Psoas muscle (tissue), 8 donors: ENCODE results near the gene GJC2. TPM values are rescaled to one million over a fixed set of nuclear protein-coding genes. Genes with fewer than 3 reads are reported as not detected.

Experiments
- ATAC-seq, 4 donors: fragments of 200-7000 bp; cut with Tn5 transposase; one replicate each; pipeline ENCODE4 v1.9.1; 2020; ENCODE audit warnings: moderate library complexity in 3 of 4, mild to moderate bottlenecking in 2 of 4
- DNase-seq, 2 donors: peaks; one replicate each; pipeline ENCODE4 v3.0.0-alpha.2; 2020
- H3K27ac ChIP-seq: fragments of 200-600 bp; one replicate; pipeline ENCODE4 v1.8.0; 2022
- H3K27me3 ChIP-seq, 3 donors: fragments of 200-600 bp in 1 of 3; one replicate each; pipeline versions ENCODE4 v1.6.1 to v1.8.0; 2013 to 2022; ENCODE audit warnings: low read length in 2 of 3, mild to moderate bottlenecking in 2 of 3, moderate library complexity in 1 of 3; ENCODE audit not compliant: insufficient read depth in 3 of 3
- H3K36me3 ChIP-seq, 2 donors: fragments of 200-600 bp in 1 of 2; one replicate each; pipeline versions ENCODE4 v1.6.1 to v1.8.0; 2013 to 2022; ENCODE audit warnings: low read depth in 1 of 2, mild to moderate bottlenecking in 1 of 2, moderate library complexity in 1 of 2; ENCODE audit not compliant: insufficient read depth in 1 of 2
- H3K4me1 ChIP-seq: fragments of 200-600 bp; one replicate; pipeline ENCODE4 v1.8.0; 2022
- H3K4me3 ChIP-seq: fragments of 200-600 bp; one replicate; pipeline ENCODE4 v1.8.0; 2022; ENCODE audit warnings: mild to moderate bottlenecking
- H3K9me3 ChIP-seq: fragments of 200-600 bp; one replicate; pipeline ENCODE4 v1.8.0; 2022
- CTCF ChIP-seq: fragments of 200-600 bp; IDR thresholded peaks from one replicate; pipeline ENCODE4 v1.8.0; 2022; ENCODE audit warnings: antibody characterized with exemption
- WGBS, 3 donors: extraction: QIAGEN DNeasy Blood & Tissue Kit; methylation state at CpG; one replicate each; pipeline versions ENCODE4 v1.1.6 to v1.1.7; 2013; 5-methylcytosine and 5-hydroxymethylcytosine counted together
- intact Hi-C, 2 donors: fragments of 100-400 bp; cut with DNase I; formaldehyde crosslinking; loops; one replicate each; pipeline versions ENCODE4 v1.11.0 to v1.14.2; 2022
- polyA plus RNA-seq, 3 donors: library from polyadenylated mRNA; stranded (reverse); fragments of 200-250 nt; gene quantifications; one replicate each; pipeline ENCODE4 v1.2.3, GENCODE V29; 2013
- total RNA-seq, 4 donors: library from RNA; stranded (reverse); fragmentation: NEBNext Ultra II Directional in 2 of 4; extraction: Animal tissue kit (Norgen Biotek cat#: 25700) in 2 of 4; gene quantifications; one replicate each; pipeline versions ENCODE4 v1.2.1 to v1.2.4, GENCODE V29; 2021 to 2023
- donor health status: healthy with polysubstance abuse.
- donor health status: DM: no; HTN: no; CAD: no; lungs with moderate emphysema.
- donor health status: Bipolar disorder and iron deficiency.
- donor health status: healthy.
- donor health status: DM: yes; HTN: yes; CAD: no.
- donor health status: DM: no; HTN: no; CAD: no.
- donor health status: DM: no; HTN: no; CAD: no.
- donor health status: DM: yes; HTN: yes; CAD: no.

The GJC2 gene
- total and polyA plus RNA-seq, 7 donors: 0.19 to 0.92 (median 0.40) TPM

GRCh38 chr1:228120857-228121489 is 28.8 kb upstream of the GJC2 start:
- 60 to 67% (median 60%) methylated on average over 5 of the region's 5 CpGs for WGBS, 3 donors
- Histone ChIP-seq H3K36me3 (no peaks in the 10 kb centered on the region), H3K4me3 (no peak overlapping the region), H3K9me3 (no peaks in the 10 kb centered on the region), H3K27ac (no peak overlapping the region), H3K4me1 (no peaks in the 10 kb centered on the region), H3K27me3 (no peaks in the 10 kb centered on the region)
- ATAC-seq (no peak), DNase-seq (no peak)
- intact Hi-C loops: loop anchor here in 1 of 2 donors (10.0 kb wide), 1 partner anchor 274 kb away; no protein-coding TSS in a partner anchor
- no peak for TF ChIP-seq CTCF

DNA sequence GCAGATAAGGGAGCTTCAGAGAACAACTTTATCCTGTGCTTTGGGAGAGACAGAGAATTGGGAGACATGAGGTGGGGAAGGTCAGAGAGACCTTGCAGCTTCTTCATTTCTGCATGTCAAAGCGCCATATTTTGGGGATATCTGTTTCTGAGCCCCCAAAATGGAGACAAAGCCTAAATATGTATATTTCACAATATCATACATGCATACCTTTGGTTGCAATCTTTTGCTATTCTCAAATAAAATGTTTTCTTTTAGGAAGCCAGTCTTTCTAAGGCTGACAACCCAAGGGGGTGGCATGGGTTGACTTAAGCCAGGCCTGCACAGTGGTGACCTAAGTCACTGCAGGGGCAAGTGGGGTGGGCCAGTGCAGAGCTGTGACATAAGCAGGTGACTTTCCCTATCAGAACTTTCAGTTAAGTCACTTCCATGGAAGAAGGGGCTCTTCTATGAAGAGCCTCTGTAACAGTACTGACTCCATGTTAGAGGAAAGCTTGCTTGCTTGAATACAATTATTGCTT is 26.7 kb upstream of the GJC2 start:
- intact Hi-C loops: loop anchor here in 1 of 2 donors (10.0 kb wide), 1 partner anchor 272 kb away; no protein-coding TSS in a partner anchor
- WGBS, 3 donors: 56 to 73% (median 71%) methylated on average over 1 of the region's 1 CpG
- Histone ChIP-seq H3K27me3 (no peaks in the 10 kb centered on the region), H3K27ac (no peak overlapping the region), H3K36me3 (no peaks in the 10 kb centered on the region), H3K9me3 (no peaks in the 10 kb centered on the region), H3K4me3 (no peak overlapping the region), H3K4me1 (no peaks in the 10 kb centered on the region)
- DNase-seq (no peak), ATAC-seq (no peak)
- no peak for TF ChIP-seq CTCF

DNA sequence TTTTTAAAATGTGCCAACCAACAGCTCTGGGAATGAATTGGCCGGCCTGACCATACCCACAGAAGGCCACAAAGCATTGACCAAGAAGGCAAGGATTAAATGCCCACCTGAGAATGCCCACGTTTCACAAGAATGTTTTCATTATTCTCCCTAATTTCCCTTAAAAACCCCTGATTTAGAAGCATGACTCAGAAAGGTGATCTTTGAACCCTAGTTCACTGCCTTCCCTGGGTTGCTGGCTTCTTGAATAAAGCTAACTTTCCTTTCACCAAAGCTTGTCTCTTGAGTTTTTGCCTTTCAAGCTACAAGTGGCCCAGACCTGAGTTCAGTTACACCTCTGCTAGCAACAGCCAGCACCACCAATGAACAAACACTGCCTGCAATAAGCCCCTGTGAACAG is 26.2 kb upstream of the GJC2 start:
- H3K4me1 ChIP-seq: no peaks in the 10 kb centered on the region
- H3K36me3 ChIP-seq: no peaks in the 10 kb centered on the region
- H3K27me3 ChIP-seq: no peaks in the 10 kb centered on the region
- 76 to 81% (median 76%) methylated on average over 2 of the region's 2 CpGs for WGBS, 3 donors
- no peaks in the 10 kb centered on the region for H3K9me3 ChIP-seq
- no peak for TF ChIP-seq CTCF
- DNase-seq (no peak), ATAC-seq (no peak)
- intact Hi-C loops: loop anchor here in 1 of 2 donors (10.0 kb wide), 1 partner anchor 271 kb away; no protein-coding TSS in a partner anchor
- H3K27ac ChIP-seq: no peak overlapping the region
- H3K4me3 ChIP-seq: no peak overlapping the region

DNA sequence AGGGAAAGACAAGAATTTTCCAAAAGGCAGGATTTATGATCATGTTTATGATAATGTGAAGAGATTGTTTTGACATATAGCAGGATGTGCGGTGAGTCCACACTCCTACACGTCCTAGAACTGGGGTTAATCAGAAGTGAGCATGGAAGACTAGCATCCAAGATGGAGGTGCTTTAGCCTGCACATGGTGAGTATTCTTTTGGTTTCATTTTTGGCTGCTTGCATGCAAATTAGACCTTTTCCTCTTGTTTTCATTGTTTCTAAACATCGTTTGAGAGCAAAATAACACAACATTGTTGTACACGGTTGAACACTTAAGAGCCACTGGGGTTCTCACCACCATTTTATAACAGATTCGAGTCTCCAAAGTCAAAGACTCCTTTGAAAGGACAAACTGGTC is 24.5 kb upstream of the GJC2 start:
- WGBS, 3 donors: 77 to 79% (median 78%) methylated on average over 5 of the region's 5 CpGs
- TF ChIP-seq CTCF: no peak
- Histone ChIP-seq H3K36me3 (no peaks in the 10 kb centered on the region), H3K9me3 (no peaks in the 10 kb centered on the region), H3K4me3 (no peak overlapping the region), H3K27ac (no peak overlapping the region), H3K27me3 (no peaks in the 10 kb centered on the region), H3K4me1 (no peaks in the 10 kb centered on the region)
- intact Hi-C loops: loop anchor here in 1 of 2 donors (10.0 kb wide), 1 partner anchor 270 kb away; no protein-coding TSS in a partner anchor
- ATAC-seq (no peak), DNase-seq (no peak)
